H1 (cell line): ENCODE data around the gene KCNQ1.

Experiments used
- CTCF ChIP-seq, 3 experiments: IDR thresholded peaks; 1 replicate in 2 of 3; 2 replicates in 1 of 3; pipeline versions ENCODE4 v1.5.1 to v1.6.1; 2011; ENCODE audit warnings: low read length in 3 of 3, mild to moderate bottlenecking in 3 of 3, inconsistent platforms in 2 of 3, low read depth in 1 of 3, moderate library complexity in 1 of 3; ENCODE audit not compliant: insufficient read depth in 1 of 3; ENCODE audit errors: control extremely low read depth in 1 of 3
- MAX ChIP-seq: IDR thresholded peaks from 2 replicates; pipeline ENCODE4 v1.6.1; 2012; ENCODE audit warnings: inconsistent platforms

- TF ChIP-seq CTCF (IDR thresholded peaks at IDR 0.05; ENCODE audit: control extremely low read depth in 1 of 3, insufficient read depth in 1 of 3, low read depth in 1 of 3, low read length in 3 of 3) (0 out of 4 replicates have a peak, but pooled peaks of 1 of the 3 experiments have one; percentile 4), MAX (no peak)
Observed at GRCh38 chr11:2577031-2577990, 132.5 kb downstream of the KCNQ1 start.
